Fibroblast of villous mesenchyme (primary cell): ENCODE results near the gene ITGA4. TPM values are rescaled to one million over a fixed set of nuclear protein-coding genes. Genes with fewer than 3 reads are reported as not detected.

Experiments
- DNase-seq: peaks from one replicate; pipeline ENCODE4 v3.0.0-alpha.2; 2010; ENCODE audit warnings: low read depth
- H3K4me3 ChIP-seq: 2 replicates; pipeline ENCODE4 v1.5.1; 2011; ENCODE audit warnings: low read depth, mild to moderate bottlenecking, low read length
- CTCF ChIP-seq: IDR thresholded peaks from 2 replicates; pipeline ENCODE4 v1.5.1; 2012; ENCODE audit warnings: low read depth, mild to moderate bottlenecking, low read length; ENCODE audit not compliant: insufficient read depth
- total RNA-seq: library from RNA; depleted of rRNA; stranded (reverse); fragments of >200 nt; gene quantifications from 2 replicates; pipeline ENCODE4 v1.2.3, GENCODE V29; 2012

The ITGA4 gene
- total RNA-seq, 1 donor = 132 TPM

- TF ChIP-seq CTCF = no peak
- H3K4me3 ChIP-seq = no peak overlapping the region
- DNase-seq = peak; percentile 63
Observed at GRCh38 chr2:181465676-181466375, 8.6 kb downstream of the ITGA4 start.

GRCh38 chr2:181466661-181467576 lies 9.7 kb downstream of the ITGA4 start:
- H3K4me3 ChIP-seq = no peak overlapping the region
- peak; percentile 85 for TF ChIP-seq CTCF
- peak; percentile 71 for DNase-seq

GRCh38 chr2:181467966-181468707 lies 11.0 kb downstream of the ITGA4 start:
- no peak for DNase-seq
- H3K4me3 ChIP-seq = no peak overlapping the region
- no peak for TF ChIP-seq CTCF

- H3K4me3 ChIP-seq = no peak overlapping the region
- no peak for DNase-seq
Observed at GRCh38 chr2:181468811-181469210, 11.6 kb downstream of the ITGA4 start.

GRCh38 chr2:181471226-181471625 lies 14.0 kb downstream of the ITGA4 start:
- DNase-seq = peak; percentile 21
- no peak for TF ChIP-seq CTCF
- H3K4me3 ChIP-seq = no peak overlapping the region

More at GRCh38 chr2:181468811-181469210, 11.6 kb downstream of the ITGA4 start:
- TF ChIP-seq CTCF = no peak

- H3K4me3 ChIP-seq = no peak overlapping the region
- no peak for DNase-seq
- no peak for TF ChIP-seq CTCF
Observed at GRCh38 chr2:181471783-181472182, 14.6 kb downstream of the ITGA4 start.
